ENCODE data around the gene MAP7D1.

GRCh38 chr1:36211841-36212240, 55.9 kb downstream of the MAP7D1 start:
- TF ChIP-seq, protein P1, sequence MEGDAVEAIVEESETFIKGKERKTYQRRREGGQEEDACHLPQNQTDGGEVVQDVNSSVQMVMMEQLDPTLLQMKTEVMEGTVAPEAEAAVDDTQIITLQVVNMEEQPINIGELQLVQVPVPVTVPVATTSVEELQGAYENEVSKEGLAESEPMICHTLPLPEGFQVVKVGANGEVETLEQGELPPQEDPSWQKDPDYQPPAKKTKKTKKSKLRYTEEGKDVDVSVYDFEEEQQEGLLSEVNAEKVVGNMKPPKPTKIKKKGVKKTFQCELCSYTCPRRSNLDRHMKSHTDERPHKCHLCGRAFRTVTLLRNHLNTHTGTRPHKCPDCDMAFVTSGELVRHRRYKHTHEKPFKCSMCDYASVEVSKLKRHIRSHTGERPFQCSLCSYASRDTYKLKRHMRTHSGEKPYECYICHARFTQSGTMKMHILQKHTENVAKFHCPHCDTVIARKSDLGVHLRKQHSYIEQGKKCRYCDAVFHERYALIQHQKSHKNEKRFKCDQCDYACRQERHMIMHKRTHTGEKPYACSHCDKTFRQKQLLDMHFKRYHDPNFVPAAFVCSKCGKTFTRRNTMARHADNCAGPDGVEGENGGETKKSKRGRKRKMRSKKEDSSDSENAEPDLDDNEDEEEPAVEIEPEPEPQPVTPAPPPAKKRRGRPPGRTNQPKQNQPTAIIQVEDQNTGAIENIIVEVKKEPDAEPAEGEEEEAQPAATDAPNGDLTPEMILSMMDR (conservative IDR thresholded peaks at IDR 0.05; ENCODE audit: low read depth, low read length) = no peak
- no peak for TF ChIP-seq EZH2 (IDR thresholded peaks at IDR 0.05; ENCODE audit: borderline replicate concordance, low read depth, low read length, poor library complexity, severe bottlenecking)

All from A673 (cell line).